ENCODE data around the gene COL23A1.

GRCh38 chr5:178218827-178219226, 371.4 kb downstream of the COL23A1 start:
- TF ChIP-seq POLR2A (IDR thresholded peaks at IDR 0.05): no peak
- TF ChIP-seq, protein P1, sequence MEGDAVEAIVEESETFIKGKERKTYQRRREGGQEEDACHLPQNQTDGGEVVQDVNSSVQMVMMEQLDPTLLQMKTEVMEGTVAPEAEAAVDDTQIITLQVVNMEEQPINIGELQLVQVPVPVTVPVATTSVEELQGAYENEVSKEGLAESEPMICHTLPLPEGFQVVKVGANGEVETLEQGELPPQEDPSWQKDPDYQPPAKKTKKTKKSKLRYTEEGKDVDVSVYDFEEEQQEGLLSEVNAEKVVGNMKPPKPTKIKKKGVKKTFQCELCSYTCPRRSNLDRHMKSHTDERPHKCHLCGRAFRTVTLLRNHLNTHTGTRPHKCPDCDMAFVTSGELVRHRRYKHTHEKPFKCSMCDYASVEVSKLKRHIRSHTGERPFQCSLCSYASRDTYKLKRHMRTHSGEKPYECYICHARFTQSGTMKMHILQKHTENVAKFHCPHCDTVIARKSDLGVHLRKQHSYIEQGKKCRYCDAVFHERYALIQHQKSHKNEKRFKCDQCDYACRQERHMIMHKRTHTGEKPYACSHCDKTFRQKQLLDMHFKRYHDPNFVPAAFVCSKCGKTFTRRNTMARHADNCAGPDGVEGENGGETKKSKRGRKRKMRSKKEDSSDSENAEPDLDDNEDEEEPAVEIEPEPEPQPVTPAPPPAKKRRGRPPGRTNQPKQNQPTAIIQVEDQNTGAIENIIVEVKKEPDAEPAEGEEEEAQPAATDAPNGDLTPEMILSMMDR (IDR thresholded peaks at IDR 0.05): no peak

All from gastroesophageal sphincter (tissue), 3 donors.